Measurements from ENCODE around the gene CCDC201. TPM values are rescaled to one million over a fixed set of nuclear protein-coding genes. Genes with fewer than 3 reads are reported as not detected.

Gene CCDC201
- total RNA-seq, 1 donor: not detected

- no peaks in the 10 kb centered on the region for H3K9me3 ChIP-seq (ENCODE audit: low read depth, low read length)
- H3K4me1 ChIP-seq (ENCODE audit: insufficient read depth, low read length): peaks cover 15% of the 10 kb centered on the region
- H3K4me3 ChIP-seq (ENCODE audit: insufficient read depth, low read length): no peak overlapping the region
- no peak overlapping the region for H3K4me2 ChIP-seq (ENCODE audit: insufficient read depth, low read length)
- no peak for DNase-seq (ENCODE audit: insufficient read length, low spot score, missing footprints)
- no peak overlapping the region for H2AFZ ChIP-seq (ENCODE audit: low read length)
- H3K79me2 ChIP-seq (ENCODE audit: insufficient read depth, low read length): no peaks in the 10 kb centered on the region
- H3K27ac ChIP-seq (ENCODE audit: low read depth, low read length): no peak overlapping the region
- no peaks in the 10 kb centered on the region for H4K20me1 ChIP-seq (ENCODE audit: insufficient read depth, low read length)
- peaks cover 3% of the 10 kb centered on the region for H3K27me3 ChIP-seq (ENCODE audit: insufficient read depth, low read length)
- no peak for TF ChIP-seq CTCF (IDR thresholded peaks at IDR 0.05; ENCODE audit: extremely low read depth, low read depth, low read length)
- H3K36me3 ChIP-seq (ENCODE audit: insufficient read depth, low read length): no peaks in the 10 kb centered on the region
Measured at GRCh38 chr7:45901566-45901965, 28.7 kb upstream of the CCDC201 start.

GRCh38 chr7:45898222-45898621, 25.3 kb upstream of the CCDC201 start:
- Histone ChIP-seq H3K27me3 (ENCODE audit: insufficient read depth, low read length) (peaks cover 3% of the 10 kb centered on the region), H3K27ac (ENCODE audit: low read depth, low read length) (peak overlapping the region; percentile 64), H3K9me3 (ENCODE audit: low read depth, low read length) (no peaks in the 10 kb centered on the region), H3K36me3 (ENCODE audit: insufficient read depth, low read length) (no peaks in the 10 kb centered on the region), H2AFZ (ENCODE audit: low read length) (no peak overlapping the region), H3K4me1 (ENCODE audit: insufficient read depth, low read length) (peaks cover 17% of the 10 kb centered on the region), H3K4me3 (ENCODE audit: insufficient read depth, low read length) (no peak overlapping the region), H3K4me2 (ENCODE audit: insufficient read depth, low read length) (no peak overlapping the region), H3K79me2 (ENCODE audit: insufficient read depth, low read length) (no peaks in the 10 kb centered on the region), H4K20me1 (ENCODE audit: insufficient read depth, low read length) (no peaks in the 10 kb centered on the region)
- TF ChIP-seq CTCF (IDR thresholded peaks at IDR 0.05; ENCODE audit: extremely low read depth, low read depth, low read length): no peak
- no peak for DNase-seq (ENCODE audit: insufficient read length, low spot score, missing footprints)

- Histone ChIP-seq H3K36me3 (ENCODE audit: insufficient read depth, low read length) (no peaks in the 10 kb centered on the region), H3K79me2 (ENCODE audit: insufficient read depth, low read length) (no peaks in the 10 kb centered on the region), H3K9me3 (ENCODE audit: low read depth, low read length) (no peaks in the 10 kb centered on the region), H3K27me3 (ENCODE audit: insufficient read depth, low read length) (peaks cover 3% of the 10 kb centered on the region), H3K27ac (ENCODE audit: low read depth, low read length) (peak overlapping the region; percentile 64), H4K20me1 (ENCODE audit: insufficient read depth, low read length) (no peaks in the 10 kb centered on the region), H3K4me1 (ENCODE audit: insufficient read depth, low read length) (peaks cover 17% of the 10 kb centered on the region), H3K4me2 (ENCODE audit: insufficient read depth, low read length) (no peak overlapping the region), H2AFZ (ENCODE audit: low read length) (no peak overlapping the region), H3K4me3 (ENCODE audit: insufficient read depth, low read length) (no peak overlapping the region)
- DNase-seq (ENCODE audit: insufficient read length, low spot score, missing footprints): no peak
- no peak for TF ChIP-seq CTCF (IDR thresholded peaks at IDR 0.05; ENCODE audit: extremely low read depth, low read depth, low read length)
Measured at GRCh38 chr7:45897042-45897690, 24.3 kb upstream of the CCDC201 start.

- Histone ChIP-seq H3K4me2 (ENCODE audit: insufficient read depth, low read length) (no peak overlapping the region), H3K9me3 (ENCODE audit: low read depth, low read length) (no peaks in the 10 kb centered on the region), H3K79me2 (ENCODE audit: insufficient read depth, low read length) (no peaks in the 10 kb centered on the region), H3K4me3 (ENCODE audit: insufficient read depth, low read length) (no peak overlapping the region), H3K4me1 (ENCODE audit: insufficient read depth, low read length) (peaks cover 17% of the 10 kb centered on the region), H3K27ac (ENCODE audit: low read depth, low read length) (no peak overlapping the region), H2AFZ (ENCODE audit: low read length) (no peak overlapping the region), H4K20me1 (ENCODE audit: insufficient read depth, low read length) (no peaks in the 10 kb centered on the region), H3K27me3 (ENCODE audit: insufficient read depth, low read length) (peaks cover under 1% of the 10 kb centered on the region), H3K36me3 (ENCODE audit: insufficient read depth, low read length) (no peaks in the 10 kb centered on the region)
- no peak for TF ChIP-seq CTCF (IDR thresholded peaks at IDR 0.05; ENCODE audit: extremely low read depth, low read depth, low read length)
- no peak for DNase-seq (ENCODE audit: insufficient read length, low spot score, missing footprints)
Measured at GRCh38 chr7:45894665-45895062, 21.8 kb upstream of the CCDC201 start.
